NOMO-1 treated with DMSO at 0.1 percent for 48 hours (cell line): ENCODE results near the gene SLC28A2.
"Not testable (repeated sequence)": the region's sequence is repeated elsewhere in the genome, so short reads cannot be mapped to it uniquely, and the experiment has no call there.

Experiments used
- DNase-seq: peaks from one replicate; lab custom pipeline; 2025; ENCODE audit not compliant: unreplicated experiment; lab: John Stamatoyannopoulos, UW

SLC28A2 gene

DNA sequence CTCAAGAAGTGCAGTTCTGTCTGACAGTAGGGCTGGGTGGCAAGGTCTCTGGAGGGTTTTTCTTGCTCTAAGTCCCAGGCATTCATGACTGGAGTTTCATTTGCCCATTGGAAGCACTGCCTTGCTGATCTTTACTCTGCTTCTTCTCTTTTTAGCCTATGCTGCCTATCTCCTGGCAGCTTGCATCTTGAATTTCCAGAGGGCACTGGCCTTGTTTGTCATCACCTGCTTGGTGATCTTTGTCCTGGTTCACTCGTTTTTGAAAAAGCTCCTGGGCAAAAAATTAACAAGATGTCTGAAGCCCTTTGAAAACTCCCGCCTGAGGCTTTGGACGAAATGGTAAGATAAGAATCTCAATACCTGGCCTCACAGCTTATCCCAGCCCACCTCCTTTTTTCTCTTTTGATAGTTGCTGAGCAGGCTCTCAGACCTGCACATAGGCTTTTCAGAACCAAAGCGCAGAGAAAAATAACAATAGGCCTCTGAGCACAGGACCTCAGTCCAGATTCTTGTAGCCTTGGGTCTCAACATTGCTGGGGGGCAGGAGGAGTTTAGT, 10.9 kb downstream of the SLC28A2 start:
- DNase-seq = no peak

DNA sequence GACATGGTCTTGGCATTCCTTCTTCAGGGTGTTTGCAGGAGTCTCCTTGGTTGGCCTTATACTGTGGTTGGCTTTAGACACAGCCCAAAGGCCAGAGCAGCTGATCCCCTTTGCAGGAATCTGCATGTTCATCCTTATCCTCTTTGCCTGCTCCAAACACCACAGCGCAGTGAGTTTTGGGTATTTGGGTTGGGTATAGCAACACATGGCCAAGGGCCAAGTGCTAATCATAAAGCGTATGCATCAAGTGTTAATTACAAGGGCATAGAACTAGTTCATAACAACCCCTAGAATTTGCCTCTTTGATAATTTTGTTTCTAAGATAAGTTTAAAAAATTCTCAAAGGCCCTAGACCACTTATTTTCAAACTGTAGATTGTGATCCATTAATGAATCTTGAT, 11.8 kb downstream of the SLC28A2 start:
- DNase-seq = no peak

DNA sequence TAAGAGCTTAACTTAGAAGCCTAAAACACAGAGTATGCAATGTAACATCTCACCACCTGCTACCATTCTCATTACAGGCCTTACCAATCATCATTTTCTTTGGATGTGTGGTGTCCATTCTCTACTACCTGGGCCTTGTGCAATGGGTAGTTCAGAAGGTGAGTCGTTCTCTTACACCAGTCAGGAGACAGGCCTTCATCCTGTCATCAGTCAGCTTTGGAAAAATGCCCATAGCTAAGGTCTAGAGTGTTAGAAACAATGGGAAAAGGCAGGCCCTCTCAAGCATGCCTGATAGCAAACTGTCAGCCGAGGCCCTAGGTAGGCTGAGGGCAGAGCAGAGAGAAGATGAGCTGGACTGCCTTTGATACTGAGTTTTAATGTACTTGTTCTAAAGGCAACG, 13.5 kb downstream of the SLC28A2 start:
- no peak for DNase-seq

DNA sequence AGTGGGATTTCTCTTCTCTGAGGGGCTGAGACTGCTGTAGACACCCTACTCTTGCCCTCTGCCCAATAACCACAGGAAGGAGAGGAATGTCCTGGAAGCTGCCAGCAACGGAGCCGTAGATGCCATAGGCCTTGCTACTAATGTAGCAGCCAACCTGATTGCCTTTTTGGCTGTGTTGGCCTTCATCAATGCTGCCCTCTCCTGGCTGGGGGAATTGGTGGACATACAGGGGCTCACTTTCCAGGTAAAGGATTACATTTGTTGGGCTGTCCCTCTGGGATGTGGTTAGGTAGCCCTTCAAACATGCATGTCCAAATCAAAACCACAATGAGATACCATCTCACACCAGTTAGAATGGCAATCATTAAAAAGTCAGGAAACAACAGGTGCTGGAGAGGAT, 16.1 kb downstream of the SLC28A2 start:
- DNase-seq = no peak

DNA sequence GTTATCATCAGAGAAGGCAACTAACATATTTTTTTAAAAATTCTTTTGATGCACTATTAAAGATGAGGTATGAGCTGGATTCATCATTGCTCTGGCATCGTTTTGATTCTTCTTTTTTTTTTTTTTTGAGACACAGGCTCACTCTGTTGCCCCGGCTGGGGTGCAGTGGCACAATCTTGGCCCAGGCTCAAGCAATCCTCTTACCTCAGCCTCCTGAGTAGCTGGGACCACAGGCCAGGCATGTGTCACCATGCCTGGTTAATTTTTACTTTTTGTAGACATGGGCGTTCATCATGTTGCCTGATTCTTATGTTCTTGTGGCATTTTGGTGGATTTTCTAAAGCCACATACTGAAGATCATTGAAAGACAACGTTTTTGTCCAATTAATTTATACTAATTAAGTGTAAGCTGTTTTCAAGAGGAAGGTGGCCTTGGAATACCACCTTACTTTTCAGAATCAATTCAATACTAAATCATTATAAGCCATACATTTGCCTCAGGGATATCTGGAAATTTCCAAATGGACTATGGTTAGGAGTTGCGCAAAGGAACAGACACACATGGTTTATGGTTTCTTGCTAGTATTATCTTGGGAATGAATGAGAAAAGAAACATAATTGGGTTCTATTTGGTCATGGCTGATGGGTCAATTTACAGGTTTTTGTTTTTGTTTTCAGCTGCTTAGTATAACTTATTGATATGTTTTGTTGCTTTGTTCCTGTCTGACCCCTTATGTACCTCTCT, 22.8 kb downstream of the SLC28A2 start:
- DNase-seq = no peak

DNA sequence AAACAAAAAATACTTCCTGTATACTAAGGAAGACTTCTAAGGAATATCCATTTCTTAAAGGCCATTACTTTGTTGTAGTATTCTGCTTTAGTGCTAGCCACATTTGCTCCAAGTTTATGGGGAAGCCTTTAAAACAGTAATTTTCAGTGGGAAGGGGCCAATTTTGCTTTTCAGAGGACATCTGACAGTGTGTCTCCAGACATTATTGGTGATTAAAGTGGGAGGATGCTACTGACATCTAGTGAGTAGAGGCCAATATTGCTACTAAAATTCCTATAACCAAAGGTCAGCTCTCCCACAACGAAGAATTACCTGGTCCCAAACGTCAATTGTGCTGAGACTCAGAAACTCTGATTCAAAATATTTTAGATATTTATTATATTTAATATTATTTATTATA, 24.8 kb downstream of the SLC28A2 start:
- peak; percentile 18 for DNase-seq

DNA sequence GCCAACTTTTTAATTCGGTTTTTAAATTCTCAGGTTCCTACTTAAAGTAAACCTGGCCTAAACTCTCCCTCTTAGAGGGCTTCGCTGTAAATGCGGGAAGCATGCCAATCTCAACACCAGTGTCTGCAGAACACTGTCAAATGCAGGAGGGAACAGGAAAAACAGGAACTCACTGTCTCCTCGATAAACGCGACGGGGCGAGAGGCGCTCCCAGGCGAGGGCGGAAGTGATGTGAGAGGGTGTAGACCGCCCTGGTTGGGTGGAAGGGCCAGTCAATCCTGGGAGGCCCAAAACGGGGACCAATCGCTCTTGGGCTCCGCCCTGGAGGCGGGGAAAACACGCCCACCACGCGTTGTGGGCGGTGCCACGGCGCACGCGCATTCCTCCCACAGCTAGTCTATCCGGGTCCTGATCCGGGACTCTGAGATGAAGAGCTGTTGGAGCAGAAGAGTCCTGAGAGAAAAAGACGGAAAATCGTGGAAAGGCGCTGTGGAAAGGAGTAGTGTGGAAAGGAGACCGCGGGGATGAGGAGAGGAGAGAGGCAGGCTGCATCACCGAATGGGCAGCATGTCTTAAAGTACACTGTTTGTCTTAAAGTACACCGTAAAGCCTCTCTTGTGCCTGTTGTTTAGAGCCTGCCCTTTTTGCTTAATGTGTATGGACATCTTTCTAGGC, 27.1 kb downstream of the SLC28A2 start:
- DNase-seq = peak; percentile 97

DNA sequence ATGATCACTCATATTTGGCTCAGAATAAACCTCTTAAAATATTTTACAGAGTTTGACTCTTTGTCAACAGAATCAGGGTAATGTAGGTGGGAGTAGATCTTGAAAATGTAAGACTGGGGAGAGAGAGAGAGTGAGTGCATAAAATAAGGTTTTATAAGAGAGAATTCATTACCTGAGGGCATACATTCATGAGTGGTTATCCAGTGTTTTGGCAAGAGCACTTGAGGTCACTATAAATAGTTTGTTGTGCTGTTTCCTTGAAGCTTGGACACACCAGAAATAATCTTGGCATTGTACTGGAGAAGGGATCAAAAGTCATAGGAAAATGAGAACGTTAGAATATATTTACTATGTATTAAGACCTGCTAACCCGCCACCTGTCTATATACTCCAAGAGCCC, 33.4 kb downstream of the SLC28A2 start:
- DNase-seq = no peak

DNA sequence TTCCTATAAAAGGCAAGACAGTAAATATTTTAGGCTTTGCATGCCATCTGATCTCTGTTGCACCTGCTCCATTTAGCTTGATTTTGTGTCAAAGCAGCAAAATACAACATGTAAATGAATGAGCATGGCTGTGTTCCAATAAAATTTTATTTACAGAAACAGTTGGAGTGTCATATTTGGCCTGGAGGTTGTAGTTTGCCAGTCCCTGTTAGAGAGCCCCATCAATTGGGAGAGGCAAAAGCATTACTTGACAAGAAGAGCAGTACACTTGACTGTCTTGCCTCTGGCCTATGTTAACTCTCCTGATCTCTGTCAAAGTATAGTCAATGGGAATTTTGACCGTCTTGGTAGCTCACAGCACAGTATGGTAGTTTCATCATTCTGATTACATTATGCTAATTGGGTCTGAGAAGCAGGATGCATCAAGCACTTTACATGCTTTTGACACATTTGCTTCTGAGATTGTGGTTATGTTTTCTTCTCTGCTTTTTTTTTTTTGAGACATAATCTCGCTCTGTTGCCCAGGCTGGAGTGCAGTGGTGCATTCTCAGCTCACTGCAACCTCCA, 35.4 kb downstream of the SLC28A2 start:
- no peak for DNase-seq

DNA sequence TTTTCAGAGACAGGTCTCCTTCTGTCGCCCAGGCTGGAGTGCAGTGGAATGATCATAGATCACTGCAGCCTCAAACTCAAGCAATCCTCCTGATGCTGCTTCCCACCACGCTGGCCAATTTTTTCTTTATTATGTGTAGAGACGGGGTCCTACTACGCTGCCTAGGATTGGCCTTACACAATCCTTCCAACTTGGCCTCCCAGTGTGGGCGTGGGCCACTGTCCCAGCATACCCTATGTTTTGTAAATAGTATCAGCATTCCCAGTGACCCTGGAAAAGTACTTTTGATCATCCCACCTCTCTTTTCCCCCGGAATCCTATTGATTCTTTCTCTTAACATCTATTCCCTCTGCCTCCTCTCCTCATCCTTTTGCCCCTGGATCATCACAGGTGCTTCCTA, 36.9 kb downstream of the SLC28A2 start:
- DNase-seq = no peak

DNA sequence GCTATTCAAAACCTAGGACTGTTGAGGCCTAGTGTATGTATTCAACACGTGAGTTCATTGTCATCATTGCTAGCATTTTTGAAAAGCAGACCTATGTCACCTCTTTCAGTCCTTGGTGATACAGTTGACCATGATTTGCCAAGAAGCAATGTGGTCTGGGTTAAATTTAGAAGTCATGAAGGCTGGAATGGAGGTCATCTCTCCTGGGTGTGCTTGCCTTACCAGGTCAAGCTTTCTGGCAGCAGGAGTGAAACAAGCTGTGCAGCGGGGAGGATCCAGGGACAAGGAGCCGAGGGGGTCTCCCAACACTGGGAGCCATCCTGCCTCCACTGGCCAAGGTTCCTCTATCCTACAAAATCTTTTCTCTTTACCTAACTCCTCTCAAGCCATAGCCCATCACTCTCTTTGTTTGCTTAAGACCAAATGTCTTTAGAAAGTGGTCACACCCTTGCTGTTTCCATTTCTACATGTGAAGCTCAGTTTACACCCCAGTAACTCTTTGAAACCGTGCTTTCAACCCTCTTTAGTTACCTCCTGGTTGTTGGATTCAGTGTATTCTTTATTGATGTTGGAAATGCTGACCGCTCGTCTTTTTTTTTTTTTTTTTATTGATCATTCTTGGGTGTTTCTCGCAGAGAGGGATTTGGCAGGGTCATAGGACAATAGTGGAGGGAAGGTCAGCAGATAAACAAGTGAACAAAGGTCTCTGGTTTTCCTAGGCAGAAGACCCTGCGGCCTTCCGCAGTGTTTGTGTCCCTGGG, 40.0 kb downstream of the SLC28A2 start:
- no peak for DNase-seq

DNA sequence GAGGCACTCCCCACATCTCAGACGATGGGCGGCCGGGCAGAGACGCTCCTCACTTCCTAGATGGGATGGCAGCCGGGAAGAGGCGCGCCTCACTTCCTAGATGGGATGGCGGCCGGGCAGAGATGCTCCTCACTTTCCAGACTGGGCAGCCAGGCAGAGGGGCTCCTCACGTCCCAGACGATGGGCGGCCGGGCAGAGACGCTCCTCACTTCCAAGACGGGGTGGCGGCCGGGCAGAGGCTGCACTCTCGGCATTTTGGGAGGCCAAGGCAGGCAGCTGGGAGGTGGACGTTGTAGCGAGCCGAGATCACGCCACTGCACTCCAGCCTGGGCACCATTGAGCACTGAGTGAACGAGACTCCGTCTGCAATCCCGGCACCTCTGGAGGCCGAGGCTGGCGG, 41.3 kb downstream of the SLC28A2 start:
- not testable (repeated sequence) for DNase-seq

DNA sequence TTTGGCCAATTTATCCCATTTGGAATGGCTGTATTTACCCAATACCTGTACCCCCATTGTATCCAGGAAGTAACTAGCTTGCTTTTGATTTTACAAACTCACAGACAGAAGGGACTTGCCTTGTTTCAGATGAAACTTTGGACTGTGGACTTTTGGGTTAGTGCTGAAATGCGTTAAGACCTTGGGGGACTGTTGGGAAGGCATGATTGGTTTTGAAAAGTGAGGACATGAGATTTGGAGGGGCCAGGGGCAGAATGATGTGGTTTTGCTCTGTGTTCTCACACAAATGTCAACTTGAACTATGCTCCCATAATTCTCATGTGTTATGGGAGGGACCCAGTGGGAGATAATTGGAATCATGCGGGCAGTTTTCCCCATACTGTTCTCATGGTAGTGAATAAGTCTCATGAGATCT, 46.9 kb downstream of the SLC28A2 start:
- DNase-seq = not testable (repeated sequence)

DNA sequence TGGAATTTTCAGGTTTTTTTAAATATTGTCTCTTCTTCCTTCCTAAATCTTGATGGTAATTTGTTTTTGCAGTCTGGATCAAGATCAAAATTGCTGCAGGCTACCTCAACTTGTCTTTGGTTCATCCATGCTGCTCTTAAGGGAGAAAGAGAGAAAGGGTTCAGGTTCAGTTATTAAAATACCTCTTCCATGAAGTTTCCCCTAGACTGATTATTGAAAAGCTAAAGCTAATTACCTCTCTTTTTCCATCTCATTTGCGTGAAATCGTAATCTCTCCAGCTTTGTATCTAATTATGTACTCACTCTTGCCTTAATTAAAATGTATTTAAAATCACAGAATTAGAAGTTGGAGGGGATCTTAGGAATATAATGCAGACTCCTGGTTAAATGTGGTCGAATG, 52.7 kb downstream of the SLC28A2 start:
- no peak for DNase-seq

DNA sequence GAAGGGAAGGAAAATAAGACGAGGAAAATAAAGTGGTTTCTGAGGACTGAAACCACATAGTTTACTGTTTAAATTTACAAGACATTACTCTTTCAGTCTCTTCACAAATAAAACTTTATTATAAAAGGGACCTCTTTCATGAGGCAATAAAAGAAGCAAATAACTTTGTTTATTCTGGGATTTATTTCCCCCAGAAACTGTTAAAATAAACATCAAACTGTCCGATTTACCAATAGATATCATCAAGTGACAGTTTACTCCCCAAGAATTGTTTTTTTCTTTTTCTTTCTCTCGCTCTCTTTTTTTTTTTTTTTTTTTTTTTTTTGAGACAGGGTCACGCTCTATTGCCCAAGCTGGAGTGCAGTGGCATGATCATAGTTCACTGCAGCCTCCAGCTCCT, 54.1 kb downstream of the SLC28A2 start:
- DNase-seq = no peak

DNA sequence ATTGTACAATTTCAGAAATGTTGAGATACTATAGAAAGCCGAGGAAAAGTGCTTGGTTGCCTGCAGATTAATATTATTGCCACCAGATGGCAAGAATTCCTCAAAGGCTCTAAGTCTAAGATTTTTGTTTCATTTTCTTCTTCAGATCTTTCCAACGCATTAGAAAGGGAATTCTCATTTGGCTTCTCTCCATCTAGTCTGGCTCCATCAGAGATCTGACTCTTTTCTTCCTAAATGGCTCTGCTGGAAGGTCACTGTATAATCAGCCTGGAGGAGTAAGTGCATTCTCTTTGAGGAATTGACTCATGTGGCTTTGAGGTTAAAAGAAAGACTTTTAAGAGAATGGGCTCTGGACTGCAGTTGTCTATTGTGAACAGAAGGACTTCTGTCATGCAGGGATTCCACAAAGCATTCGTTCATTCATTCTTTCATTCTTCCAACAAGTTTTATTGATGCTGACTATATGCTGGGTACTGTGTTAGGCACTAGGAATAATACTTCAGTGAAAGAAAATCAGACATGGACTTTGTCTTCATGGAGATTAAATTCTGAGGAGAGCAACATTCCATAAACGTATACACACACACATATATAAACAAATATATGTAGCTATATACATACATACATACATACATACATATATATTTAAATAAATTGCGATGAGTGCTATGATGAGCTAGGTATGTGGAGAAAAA, 55.3 kb downstream of the SLC28A2 start:
- DNase-seq = peak; percentile 33

DNA sequence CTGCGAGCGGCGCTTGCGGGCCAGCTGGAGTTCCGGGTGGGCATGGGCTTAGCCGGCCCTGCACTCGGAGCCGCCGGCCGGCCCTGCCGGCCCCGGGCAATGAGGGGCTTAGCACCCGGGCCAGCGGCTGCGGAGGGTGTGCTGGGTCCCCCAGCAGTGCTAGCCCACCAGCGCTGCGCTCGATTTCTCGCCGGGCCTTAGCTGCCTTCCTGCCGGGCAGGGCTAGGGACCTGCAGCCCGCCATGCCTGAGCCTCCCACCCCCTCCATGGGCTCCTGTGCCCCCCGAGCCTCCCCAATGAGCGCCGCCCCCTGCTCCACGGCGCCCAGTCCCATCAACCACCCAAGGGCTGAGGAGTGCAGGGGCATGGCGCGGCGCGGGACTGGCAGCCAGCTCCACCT, 62.1 kb downstream of the SLC28A2 start:
- DNase-seq = not testable (repeated sequence)

DNA sequence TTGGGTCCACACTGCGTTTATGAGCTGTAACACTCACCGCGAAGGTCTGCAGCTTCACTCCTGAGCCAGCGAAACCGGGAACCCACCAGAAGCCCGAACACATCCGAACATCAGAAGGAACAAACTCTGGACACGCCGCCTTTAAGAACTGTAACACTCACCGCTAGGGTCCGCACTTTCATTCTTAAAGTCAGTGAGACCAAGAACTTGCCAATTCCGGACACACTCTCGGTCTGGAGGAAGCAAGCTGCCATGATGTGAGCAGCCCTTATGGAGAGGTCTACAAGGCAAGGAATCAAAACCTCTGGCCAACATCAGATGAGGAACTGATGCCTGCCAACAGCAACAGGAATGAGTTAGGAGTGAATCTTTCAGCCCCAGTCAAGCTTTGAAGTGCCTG, 62.9 kb downstream of the SLC28A2 start:
- peak; percentile 49 for DNase-seq

DNA sequence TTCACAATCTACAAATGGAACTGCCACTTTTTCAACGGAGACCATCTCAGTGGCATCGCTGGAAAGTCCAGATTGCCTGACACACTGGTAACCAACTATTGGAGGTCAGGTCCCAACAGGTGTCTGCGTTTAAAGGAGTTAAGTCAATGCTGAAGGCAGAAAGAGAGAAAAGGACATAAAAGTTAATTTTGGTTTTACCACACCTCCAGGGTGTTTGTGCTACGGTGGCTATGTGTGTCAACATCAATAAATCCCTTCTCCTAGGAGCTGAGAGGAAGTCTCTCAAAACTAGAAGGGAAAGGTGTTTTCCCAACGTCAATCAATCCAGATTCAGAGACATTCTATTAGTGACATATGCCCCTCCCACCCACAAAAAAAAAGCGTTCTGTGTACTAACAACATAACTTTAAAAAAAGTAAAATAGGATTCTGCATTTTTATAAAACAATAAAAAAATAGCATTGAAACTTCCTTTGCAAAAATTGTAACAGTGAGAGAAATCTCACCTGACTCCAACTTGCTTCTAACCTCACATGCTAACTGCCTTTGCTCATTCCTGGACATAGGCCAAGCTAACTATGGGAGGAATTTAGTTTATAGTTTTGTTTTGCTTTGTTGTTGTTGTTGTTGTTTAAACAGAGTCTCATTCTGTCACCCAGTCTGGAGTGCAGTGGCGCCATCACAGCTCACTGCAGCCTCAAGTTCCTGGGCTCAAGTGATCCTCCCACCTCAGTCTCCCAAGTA, 67.6 kb downstream of the SLC28A2 start:
- no peak for DNase-seq

DNA sequence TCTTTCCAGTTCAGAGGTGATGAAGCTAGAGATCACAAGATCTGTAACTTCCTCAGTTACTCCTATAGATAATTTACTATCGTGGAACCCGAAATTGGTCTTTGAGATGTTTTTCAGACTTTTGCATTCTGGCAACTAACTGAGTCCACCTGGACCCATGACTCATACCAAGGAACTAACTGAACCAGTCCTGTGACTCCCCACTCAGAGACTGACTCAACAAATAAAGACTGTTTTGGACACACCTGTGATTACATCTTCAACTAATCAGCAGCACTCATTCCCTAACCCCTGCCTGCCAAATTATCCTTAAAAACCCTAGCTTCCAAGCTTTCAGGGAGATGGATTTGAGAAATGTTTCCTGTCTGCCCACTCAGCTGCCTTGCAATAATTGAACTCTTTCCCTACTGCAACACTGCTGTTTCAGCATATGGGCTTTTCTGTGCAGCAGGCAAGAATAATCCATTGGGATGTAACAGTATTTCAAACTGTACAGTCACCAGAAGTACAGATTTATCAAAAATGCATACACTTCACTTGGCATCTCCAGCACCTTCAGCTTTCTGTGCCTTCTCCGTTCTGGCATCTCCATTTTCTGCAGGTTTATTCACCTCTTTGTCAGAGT, 68.7 kb downstream of the SLC28A2 start:
- no peak for DNase-seq
